ENCODE data around the gene SETDB1. TPM values are rescaled to one million over a fixed set of nuclear protein-coding genes. Genes with fewer than 3 reads are reported as not detected.

SETDB1 gene
- total and polyA plus RNA-seq, 2 of the 13 experiments (the other 11 are each of a cell fraction or from before 2014, with no cell fraction given) = 33.1 to 34.6 TPM

DNA sequence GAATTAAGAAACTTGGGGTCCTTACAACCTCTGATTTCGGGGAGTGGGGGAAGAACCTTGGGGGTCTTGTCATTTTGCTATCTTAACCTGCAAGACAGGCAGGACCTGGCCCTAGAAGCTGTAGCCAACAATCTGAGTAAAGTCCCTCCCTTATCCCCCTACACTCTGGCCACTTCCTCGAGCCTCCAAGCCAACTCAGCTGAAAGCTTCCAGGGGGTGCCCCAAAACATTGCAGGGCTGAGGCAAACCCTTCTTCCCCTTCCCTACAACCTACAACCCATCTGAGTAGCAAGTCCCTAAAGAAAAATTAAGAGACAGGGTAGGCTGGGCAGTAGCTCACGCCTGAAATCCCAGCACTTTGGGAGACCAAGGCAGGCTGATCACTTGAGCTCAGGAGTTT, 43.5 kb downstream of the SETDB1 start (continued):
- TF ChIP-seq, protein P1, sequence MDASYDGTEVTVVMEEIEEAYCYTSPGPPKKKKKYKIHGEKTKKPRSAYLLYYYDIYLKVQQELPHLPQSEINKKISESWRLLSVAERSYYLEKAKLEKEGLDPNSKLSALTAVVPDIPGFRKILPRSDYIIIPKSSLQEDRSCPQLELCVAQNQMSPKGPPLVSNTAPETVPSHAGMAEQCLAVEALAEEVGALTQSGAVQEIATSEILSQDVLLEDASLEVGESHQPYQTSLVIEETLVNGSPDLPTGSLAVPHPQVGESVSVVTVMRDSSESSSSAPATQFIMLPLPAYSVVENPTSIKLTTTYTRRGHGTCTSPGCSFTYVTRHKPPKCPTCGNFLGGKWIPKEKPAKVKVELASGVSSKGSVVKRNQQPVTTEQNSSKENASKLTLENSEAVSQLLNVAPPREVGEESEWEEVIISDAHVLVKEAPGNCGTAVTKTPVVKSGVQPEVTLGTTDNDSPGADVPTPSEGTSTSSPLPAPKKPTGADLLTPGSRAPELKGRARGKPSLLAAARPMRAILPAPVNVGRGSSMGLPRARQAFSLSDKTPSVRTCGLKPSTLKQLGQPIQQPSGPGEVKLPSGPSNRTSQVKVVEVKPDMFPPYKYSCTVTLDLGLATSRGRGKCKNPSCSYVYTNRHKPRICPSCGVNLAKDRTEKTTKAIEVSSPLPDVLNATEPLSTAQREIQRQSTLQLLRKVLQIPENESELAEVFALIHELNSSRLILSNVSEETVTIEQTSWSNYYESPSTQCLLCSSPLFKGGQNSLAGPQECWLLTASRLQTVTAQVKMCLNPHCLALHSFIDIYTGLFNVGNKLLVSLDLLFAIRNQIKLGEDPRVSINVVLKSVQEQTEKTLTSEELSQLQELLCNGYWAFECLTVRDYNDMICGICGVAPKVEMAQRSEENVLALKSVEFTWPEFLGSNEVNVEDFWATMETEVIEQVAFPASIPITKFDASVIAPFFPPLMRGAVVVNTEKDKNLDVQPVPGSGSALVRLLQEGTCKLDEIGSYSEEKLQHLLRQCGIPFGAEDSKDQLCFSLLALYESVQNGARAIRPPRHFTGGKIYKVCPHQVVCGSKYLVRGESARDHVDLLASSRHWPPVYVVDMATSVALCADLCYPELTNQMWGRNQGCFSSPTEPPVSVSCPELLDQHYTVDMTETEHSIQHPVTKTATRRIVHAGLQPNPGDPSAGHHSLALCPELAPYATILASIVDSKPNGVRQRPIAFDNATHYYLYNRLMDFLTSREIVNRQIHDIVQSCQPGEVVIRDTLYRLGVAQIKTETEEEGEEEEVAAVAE (CRISPR knock-in tag; IDR thresholded peaks at IDR 0.05; ENCODE audit: borderline replicate concordance) = no peak
- no peak for TF ChIP-seq XRCC5 (optimal IDR thresholded peaks at IDR 0.05; ENCODE audit: low read length)
- TF ChIP-seq, protein P2, sequence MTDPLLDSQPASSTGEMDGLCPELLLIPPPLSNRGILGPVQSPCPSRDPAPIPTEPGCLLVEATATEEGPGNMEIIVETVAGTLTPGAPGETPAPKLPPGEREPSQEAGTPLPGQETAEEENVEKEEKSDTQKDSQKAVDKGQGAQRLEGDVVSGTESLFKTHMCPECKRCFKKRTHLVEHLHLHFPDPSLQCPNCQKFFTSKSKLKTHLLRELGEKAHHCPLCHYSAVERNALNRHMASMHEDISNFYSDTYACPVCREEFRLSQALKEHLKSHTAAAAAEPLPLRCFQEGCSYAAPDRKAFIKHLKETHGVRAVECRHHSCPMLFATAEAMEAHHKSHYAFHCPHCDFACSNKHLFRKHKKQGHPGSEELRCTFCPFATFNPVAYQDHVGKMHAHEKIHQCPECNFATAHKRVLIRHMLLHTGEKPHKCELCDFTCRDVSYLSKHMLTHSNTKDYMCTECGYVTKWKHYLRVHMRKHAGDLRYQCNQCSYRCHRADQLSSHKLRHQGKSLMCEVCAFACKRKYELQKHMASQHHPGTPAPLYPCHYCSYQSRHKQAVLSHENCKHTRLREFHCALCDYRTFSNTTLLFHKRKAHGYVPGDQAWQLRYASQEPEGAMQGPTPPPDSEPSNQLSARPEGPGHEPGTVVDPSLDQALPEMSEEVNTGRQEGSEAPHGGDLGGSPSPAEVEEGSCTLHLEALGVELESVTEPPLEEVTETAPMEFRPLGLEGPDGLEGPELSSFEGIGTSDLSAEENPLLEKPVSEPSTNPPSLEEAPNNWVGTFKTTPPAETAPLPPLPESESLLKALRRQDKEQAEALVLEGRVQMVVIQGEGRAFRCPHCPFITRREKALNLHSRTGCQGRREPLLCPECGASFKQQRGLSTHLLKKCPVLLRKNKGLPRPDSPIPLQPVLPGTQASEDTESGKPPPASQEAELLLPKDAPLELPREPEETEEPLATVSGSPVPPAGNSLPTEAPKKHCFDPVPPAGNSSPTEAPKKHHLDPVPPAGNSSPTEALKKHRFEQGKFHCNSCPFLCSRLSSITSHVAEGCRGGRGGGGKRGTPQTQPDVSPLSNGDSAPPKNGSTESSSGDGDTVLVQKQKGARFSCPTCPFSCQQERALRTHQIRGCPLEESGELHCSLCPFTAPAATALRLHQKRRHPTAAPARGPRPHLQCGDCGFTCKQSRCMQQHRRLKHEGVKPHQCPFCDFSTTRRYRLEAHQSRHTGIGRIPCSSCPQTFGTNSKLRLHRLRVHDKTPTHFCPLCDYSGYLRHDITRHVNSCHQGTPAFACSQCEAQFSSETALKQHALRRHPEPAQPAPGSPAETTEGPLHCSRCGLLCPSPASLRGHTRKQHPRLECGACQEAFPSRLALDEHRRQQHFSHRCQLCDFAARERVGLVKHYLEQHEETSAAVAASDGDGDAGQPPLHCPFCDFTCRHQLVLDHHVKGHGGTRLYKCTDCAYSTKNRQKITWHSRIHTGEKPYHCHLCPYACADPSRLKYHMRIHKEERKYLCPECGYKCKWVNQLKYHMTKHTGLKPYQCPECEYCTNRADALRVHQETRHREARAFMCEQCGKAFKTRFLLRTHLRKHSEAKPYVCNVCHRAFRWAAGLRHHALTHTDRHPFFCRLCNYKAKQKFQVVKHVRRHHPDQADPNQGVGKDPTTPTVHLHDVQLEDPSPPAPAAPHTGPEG (CRISPR knock-in tag; IDR thresholded peaks at IDR 0.05) = no peak
